NCI-H1436 (cell line): Measurements from ENCODE around the gene FERMT3.
A peak's percentile ranks its signal among the peaks of the same experiment; 100 is the strongest.

ENCODE experiments used
- DNase-seq: peaks from one replicate; lab custom pipeline; 2025; lab: John Stamatoyannopoulos, UW

FERMT3 gene

GRCh38 chr11:64186492-64187165 is 19.9 kb upstream of the FERMT3 start:
- no peak for DNase-seq

DNA sequence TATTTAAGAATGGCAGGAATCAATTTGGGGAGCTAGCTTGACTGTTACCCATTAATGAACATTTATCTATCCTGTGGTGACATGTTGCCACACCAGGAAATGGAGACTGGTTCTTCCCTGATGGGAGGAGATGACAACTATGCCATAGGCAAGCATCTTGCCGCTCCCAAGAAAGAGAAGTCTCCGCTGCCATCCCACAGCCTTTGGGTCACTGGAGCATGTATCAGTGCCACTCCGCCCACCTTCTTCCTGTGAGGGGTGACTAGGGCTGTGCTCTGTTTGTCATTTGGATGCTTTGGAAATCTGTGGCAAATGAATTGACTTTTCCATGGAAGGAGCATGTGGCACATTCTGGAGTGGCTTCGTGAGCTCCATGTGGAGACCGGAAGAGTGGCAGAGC is 14.1 kb upstream of the FERMT3 start:
- no peak for DNase-seq

DNA sequence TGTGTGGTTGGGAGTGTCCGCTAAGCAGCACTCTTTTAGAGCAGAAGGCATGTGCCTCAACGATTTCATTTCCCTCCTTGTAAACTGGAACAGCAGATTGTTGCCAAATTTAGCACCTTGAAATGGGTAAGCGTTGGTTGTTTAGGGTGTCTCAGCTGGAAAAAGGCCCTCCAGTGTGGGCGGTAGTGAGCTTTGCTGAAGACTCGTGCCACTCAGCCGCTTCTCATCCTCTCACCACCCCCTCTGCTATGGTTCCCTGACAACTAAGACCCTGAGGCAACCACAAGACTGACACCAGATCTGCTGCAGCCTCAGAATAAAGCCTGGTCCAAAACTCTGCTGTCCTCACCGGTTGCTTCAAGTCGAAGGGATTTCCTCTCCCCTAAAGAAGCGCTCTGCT is 9.9 kb upstream of the FERMT3 start:
- no peak for DNase-seq

GRCh38 chr11:64198511-64198910 is 8.0 kb upstream of the FERMT3 start:
- no peak for DNase-seq

DNA sequence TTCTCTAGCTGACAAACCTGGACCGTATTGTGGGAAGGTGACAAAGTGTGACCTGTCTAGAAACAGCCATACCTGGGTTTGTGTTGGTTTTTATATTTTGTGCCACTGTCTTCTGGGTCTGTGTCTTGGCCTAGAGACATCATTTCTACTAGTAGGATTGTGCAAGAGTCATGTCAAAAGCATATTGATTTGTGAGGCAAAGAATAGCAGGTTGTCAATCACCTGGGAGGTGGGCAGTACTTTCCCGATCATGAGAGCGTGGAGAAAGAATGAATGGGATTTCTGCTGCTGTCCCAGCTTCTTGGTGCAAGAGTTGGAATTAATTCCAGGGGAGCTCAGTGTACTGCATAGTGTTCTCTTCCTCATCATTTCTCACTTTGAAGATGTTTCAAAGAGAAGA is 5.0 kb upstream of the FERMT3 start:
- DNase-seq: no peak

- DNase-seq: no peak
Measured at GRCh38 chr11:64202992-64203391, 3.5 kb upstream of the FERMT3 start.

- no peak for DNase-seq
Measured at GRCh38 chr11:64203421-64204079, 3.0 kb upstream of the FERMT3 start.

- no peak for DNase-seq
Measured at GRCh38 chr11:64204080-64204440, 2.5 kb upstream of the FERMT3 start.

GRCh38 chr11:64204464-64204989 is 2.0 kb upstream of the FERMT3 start:
- peak; percentile 78 for DNase-seq

DNA sequence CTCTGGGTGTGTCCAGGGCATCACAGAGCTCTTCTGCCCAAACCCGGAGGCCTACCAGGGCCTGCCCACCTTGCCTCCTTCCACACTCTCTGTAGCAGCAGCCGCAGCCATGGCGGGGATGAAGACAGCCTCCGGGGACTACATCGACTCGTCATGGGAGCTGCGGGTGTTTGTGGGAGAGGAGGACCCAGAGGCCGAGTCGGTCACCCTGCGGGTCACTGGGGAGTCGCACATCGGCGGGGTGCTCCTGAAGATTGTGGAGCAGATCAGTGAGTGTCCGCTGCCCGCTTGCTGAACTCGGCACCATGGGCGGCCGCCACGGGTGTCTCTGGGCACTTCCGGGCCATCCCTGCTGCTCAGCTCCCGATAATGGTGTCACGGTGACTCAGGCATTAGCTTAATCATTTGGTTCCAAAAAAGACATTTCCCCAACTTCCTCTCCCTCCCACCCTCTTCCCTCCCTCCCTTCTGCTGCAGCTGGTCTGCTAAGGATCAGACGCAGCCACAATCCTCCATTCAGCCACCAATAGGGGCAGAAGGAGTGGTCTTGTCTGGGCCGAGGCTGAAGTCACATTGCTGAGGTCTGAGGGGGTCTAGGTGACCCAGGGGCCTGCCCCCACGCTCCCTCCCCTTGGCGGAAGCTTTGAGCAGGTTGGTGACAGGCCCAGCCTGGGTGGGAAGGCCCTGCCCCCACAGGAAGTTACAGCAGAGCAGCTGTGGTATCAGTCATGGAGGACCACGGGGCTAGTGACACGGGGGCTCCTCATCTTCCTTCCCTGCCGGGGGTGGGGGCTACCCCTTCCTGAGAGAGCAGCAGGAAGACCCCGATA is 950 bp downstream of the FERMT3 start:
- DNase-seq: no peak

DNA sequence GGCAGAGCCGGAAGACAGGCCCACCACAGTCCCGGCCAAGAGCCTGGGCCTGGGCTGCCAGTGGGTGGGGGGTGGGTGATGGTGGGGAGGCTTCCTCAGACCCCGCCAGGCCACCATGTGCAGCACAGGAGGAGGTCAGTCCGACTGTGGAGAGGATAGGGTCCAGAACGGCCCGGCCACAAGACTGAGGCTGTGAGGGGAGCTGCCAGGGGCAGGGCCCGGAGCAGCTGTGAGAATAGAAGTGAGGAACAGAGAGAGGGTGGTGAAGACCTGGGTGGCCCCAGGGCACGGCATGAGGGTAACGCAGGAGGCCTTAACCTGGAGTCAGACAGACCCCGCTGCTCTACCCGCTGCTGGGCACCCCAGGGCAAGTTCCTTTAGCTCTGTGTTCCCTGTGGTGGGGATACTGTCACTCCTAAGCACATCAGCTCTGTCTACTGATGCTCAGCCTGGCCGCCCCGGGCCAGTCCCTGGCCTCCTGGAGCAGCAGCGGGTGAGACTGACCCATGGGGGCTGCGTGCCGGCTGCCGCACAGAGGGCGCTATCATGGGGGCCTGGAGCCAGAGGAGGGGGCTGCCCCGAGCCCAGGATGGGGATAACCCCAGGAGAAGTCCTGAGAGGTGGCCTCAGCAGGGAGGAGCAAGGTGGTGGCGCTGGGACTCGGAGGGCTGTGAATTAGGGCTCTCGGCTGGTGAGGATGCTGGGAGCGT is 1.7 kb downstream of the FERMT3 start:
- no peak for DNase-seq

- no peak for DNase-seq
Measured at GRCh38 chr11:64208796-64209562, 2.5 kb downstream of the FERMT3 start.

GRCh38 chr11:64209563-64209843 is 3.0 kb downstream of the FERMT3 start:
- DNase-seq: no peak

GRCh38 chr11:64210301-64211020 is 3.9 kb downstream of the FERMT3 start:
- no peak for DNase-seq

DNA sequence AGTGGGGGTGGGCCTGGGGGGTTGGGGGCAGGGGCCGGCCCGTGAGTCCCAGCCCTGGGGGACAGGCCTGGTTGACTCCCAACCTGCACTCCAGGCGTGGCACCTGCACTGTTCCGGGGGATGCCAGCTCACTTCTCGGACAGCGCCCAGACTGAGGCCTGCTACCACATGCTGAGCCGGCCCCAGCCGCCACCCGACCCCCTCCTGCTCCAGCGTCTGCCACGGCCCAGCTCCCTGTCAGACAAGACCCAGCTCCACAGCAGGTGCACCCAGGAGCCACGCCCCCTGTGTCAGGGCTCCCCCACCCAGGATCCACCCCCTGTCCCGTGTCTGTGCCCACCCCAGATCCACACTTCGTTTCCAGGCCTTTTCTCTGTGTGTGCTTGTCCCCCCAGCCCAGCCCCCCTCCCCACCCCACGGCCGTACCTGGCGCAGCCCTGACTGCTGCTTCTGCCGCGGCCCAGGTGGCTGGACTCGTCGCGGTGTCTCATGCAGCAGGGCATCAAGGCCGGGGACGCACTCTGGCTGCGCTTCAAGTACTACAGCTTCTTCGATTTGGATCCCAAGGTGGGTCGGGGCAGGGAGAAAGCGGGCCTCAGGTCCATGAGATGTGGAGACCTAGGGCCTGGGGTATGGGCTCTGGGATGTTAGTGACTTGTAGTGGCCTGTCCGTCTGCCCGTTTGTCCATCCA is 4.8 kb downstream of the FERMT3 start:
- no peak for DNase-seq

GRCh38 chr11:64216879-64217278 is 10.4 kb downstream of the FERMT3 start:
- no peak for DNase-seq

GRCh38 chr11:64218628-64219353 is 12.3 kb downstream of the FERMT3 start:
- no peak for DNase-seq

DNA sequence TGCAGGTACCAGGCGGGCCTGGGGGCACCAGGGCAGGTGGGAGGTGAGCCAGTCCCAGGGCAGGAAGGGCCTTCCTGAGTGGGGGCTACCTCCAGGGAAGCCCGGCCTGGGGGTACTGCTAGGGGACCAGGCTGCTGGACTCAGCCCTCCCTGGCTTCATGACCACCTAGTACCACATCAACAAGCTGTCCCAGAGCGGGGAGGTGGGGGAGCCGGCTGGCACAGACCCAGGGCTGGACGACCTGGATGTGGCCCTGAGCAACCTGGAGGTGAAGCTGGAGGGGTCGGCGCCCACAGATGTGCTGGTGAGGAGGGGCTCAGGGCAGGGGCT is 12.8 kb downstream of the FERMT3 start:
- no peak for DNase-seq

DNA sequence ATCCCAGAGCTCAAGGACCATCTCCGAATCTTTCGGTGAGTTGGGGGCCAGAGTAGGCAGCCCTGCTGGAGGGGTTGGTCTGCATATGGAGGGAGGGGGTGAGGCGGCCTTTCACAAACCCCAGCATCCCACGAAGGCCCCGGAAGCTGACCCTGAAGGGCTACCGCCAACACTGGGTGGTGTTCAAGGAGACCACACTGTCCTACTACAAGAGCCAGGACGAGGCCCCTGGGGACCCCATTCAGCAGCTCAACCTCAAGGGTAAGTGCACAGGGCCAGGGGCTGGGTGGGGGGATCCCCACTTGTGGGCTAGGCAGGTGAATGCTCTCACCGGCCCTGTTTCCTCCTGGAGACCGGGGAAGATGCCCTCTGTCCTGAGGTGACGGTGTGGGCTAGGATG is 13.2 kb downstream of the FERMT3 start:
- no peak for DNase-seq

GRCh38 chr11:64220271-64220670 is 13.8 kb downstream of the FERMT3 start:
- no peak for DNase-seq
